WERI-Rb-1 (cell line): Measurements from ENCODE around the gene GID4.

Experiments used
- DNase-seq: peaks from one replicate; pipeline ENCODE4 v3.0.0-alpha.2; 2020
- H3K27ac ChIP-seq: fragments of 250-450 bp; sonication (Bioruptor Pico); 2 replicates; pipeline ENCODE4 v1.5.1; 2020; ENCODE audit warnings: mild to moderate bottlenecking, moderate library complexity
- H3K27me3 ChIP-seq: fragments of 250-450 bp; sonication (Bioruptor Pico); 2 replicates; pipeline ENCODE4 v1.5.1; 2021; ENCODE audit warnings: mild to moderate bottlenecking, low read depth, moderate library complexity; ENCODE audit not compliant: insufficient read depth, severe bottlenecking
- H3K36me3 ChIP-seq: fragments of 250-450 bp; sonication (Bioruptor Pico); 2 replicates; pipeline ENCODE4 v1.5.1; 2020; ENCODE audit warnings: mild to moderate bottlenecking, moderate library complexity
- H3K4me3 ChIP-seq: 2 replicates; pipeline ENCODE4 v1.5.1; 2011; ENCODE audit warnings: low read depth, mild to moderate bottlenecking, control low read depth, low read length
- H3K9me3 ChIP-seq: fragments of 250-450 bp; sonication (Bioruptor Pico); 2 replicates; pipeline ENCODE4 v1.5.1; 2021; ENCODE audit warnings: mild to moderate bottlenecking, moderate library complexity; ENCODE audit not compliant: severe bottlenecking
- TF ChIP-seq, protein P1 (sequence below): IDR thresholded peaks from 2 replicates; pipeline ENCODE4 v1.5.1; 2011; ENCODE audit warnings: low read depth, mild to moderate bottlenecking, control low read depth, inconsistent platforms, low read length

GID4 gene

DNA sequence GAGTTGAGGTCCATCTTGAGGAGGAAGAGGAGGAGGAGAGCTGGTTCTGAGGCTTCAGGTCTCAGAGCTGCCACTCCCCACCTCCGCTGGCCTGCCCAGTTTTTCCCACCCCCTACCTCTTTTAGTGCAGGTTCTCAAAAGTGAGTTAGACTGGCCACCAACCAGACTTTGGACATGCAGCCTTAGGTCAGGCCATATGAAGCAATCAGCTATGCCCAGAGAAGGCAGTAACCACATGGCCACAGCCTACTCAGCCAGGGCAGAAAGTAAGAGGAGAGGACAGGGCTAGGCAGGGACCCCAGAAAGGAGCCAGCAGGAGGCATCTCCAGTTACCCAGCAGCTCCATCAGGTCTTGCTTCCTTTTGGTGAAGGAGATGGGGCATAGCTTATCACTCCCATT, 78.3 kb downstream of the GID4 start:
- Histone ChIP-seq H3K27me3 (no peaks in the 10 kb centered on the region), H3K4me3 (no peak overlapping the region), H3K27ac (no peak overlapping the region), H3K36me3 (no peaks in the 10 kb centered on the region), H3K9me3 (peaks cover 20% of the 10 kb centered on the region)
- TF ChIP-seq, protein P1, sequence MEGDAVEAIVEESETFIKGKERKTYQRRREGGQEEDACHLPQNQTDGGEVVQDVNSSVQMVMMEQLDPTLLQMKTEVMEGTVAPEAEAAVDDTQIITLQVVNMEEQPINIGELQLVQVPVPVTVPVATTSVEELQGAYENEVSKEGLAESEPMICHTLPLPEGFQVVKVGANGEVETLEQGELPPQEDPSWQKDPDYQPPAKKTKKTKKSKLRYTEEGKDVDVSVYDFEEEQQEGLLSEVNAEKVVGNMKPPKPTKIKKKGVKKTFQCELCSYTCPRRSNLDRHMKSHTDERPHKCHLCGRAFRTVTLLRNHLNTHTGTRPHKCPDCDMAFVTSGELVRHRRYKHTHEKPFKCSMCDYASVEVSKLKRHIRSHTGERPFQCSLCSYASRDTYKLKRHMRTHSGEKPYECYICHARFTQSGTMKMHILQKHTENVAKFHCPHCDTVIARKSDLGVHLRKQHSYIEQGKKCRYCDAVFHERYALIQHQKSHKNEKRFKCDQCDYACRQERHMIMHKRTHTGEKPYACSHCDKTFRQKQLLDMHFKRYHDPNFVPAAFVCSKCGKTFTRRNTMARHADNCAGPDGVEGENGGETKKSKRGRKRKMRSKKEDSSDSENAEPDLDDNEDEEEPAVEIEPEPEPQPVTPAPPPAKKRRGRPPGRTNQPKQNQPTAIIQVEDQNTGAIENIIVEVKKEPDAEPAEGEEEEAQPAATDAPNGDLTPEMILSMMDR = no peak
- DNase-seq = no peak
